Stimulated activated effector memory CD8-positive, alpha-beta T cell treated with anti-CD3 and anti-CD28 coated beads, Interleukin-12 subunit alpha, Interleukin-12 subunit beta, amount 100 ng/mL, for 72 hours (primary cell): ENCODE measurements around the gene CFAP97D2.
"Not testable (repeated sequence)": the region's sequence is repeated elsewhere in the genome, so short reads cannot be mapped to it uniquely, and the experiment has no call there.

Source experiments
- ATAC-seq: fragments of 150-1000 bp; cut with Tn5 transposase; 2 replicates; pipeline ENCODE4 v1.10.0; 2021
- DNase-seq, 2 donors: peaks; one replicate each; pipeline ENCODE4 v3.0.0; 2021 to 2022; ENCODE audit warnings: low spot score in 2 of 2
- H3K27ac Mint-ChIP-seq: one replicate; pipeline ENCODE4 v1.8.0; 2022; ENCODE audit warnings: mild to moderate bottlenecking, mixed read lengths
- H3K36me3 Mint-ChIP-seq: one replicate; pipeline ENCODE4 v1.8.0; 2022; ENCODE audit warnings: mild to moderate bottlenecking, mixed read lengths
- H3K4me1 Mint-ChIP-seq: one replicate; pipeline ENCODE4 v1.8.0; 2022; ENCODE audit warnings: mixed read lengths
- H3K4me3 Mint-ChIP-seq: one replicate; pipeline ENCODE4 v1.8.0; 2022; ENCODE audit warnings: mild to moderate bottlenecking, mixed read lengths
- H3K9me3 Mint-ChIP-seq: one replicate; pipeline ENCODE4 v1.8.0; 2022; ENCODE audit warnings: mixed read lengths

Gene CFAP97D2

DNA sequence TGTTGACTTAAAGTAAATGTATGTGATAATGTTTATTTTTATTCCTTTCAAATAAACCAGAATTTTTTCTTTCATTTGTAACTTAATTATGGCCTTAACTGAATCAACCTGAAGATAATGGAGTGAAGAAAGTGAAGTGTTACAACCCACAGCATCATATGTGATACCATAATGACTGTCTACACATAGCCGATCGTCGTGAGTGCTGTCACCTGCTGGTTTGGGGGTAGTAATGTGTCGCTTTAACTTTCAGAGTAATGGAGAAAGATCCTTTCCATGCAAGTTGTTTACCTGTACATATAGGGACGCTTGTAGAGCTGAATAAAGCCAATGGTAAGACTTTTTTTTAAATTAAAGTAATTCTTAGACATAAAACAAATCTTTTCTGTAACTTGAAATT is 65.6 kb downstream of the CFAP97D2 start:
- Mint-ChIP-seq H3K4me1 (no peaks in the 10 kb centered on the region), H3K4me3 (no peak overlapping the region), H3K9me3 (no peaks in the 10 kb centered on the region), H3K27ac (no peak overlapping the region), H3K36me3 (peaks cover 100% of the 10 kb centered on the region)
- peak; percentile 80 for ATAC-seq
- DNase-seq: no peak

DNA sequence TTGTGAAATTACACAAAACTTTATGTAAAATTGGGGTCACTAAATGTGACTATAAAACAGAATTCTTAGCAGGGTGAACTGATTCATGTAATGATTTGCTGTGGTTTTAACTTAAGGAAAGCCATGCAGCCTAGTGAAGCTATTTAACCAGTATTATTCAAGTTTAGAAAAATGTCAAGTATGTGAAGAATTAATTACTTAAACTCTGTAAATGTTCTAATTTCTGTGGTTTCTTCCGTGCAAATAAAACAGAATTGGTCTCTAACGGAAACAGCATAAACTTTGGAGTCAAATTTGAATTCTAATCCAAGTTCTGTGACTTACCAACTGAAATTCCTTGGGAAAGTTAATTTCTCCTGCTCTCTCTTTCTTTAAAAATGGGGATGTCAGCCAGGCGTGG is 69.0 kb downstream of the CFAP97D2 start:
- ATAC-seq: no peak
- Mint-ChIP-seq H3K9me3 (no peaks in the 10 kb centered on the region), H3K27ac (no peak overlapping the region), H3K4me1 (no peaks in the 10 kb centered on the region), H3K4me3 (no peak overlapping the region), H3K36me3 (peaks cover 100% of the 10 kb centered on the region)
- no peak for DNase-seq

DNA sequence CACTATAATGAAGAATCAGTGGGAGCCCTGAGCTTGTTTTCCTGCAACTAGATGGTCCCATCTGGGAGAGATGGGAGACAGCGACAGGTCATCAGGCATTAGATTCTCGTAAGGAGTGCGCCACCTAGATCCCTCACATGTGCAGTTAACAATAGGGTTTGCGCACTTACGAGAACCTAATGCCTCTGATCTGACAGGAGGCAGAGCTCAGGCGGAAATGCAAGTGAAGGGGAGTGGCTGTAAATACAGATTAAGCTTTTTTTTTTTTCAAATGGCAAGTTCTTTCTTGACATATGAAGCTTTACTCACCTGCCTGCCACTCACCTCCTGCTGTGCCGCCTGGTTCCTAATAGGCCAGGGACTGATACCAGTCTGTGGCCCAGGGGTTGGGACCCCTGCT is 70.0 kb downstream of the CFAP97D2 start:
- Mint-ChIP-seq H3K27ac (no peak overlapping the region), H3K4me1 (no peaks in the 10 kb centered on the region), H3K9me3 (no peaks in the 10 kb centered on the region), H3K4me3 (no peak overlapping the region), H3K36me3 (peaks cover 100% of the 10 kb centered on the region)
- no peak for ATAC-seq
- DNase-seq: no peak

DNA sequence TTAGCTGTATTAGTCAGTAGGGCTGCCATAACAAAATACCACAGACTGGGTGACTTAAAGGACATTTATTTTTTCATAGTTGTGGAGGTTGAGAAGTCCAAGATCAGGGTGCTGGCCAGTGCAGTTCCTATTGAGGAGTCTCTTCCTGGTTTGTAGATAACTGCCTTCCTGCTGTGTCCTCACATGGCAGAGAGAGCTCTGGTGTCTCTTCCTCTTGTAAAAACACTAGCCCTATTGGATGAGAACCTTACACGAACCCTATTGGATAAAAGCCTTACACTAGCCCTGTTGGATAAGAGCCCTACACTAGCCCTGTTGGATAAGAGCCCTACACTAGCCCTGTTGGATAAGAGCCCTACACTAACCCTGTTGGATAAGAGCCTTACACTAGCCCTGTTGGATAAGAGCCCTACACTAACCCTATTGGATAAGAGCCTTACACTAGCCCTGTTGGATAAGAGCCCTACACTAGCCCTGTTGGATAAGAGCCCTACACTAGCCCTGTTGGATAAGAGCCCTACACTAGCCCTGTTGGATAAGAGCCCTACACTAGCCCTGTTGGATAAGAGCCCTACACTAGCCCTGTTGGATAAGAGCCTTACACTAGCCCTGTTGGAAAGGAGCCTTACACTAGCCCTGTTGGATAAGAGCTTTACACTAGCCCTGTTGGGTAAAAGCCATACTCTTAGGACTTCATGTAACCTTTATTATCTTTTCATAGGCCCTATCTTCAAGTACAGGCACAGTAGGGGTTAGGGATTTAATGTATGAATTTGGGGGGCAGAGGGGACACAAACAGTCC is 72.8 kb downstream of the CFAP97D2 start:
- not testable (repeated sequence) for ATAC-seq, H3K4me3 Mint-ChIP-seq, H3K4me1 Mint-ChIP-seq, DNase-seq, H3K9me3 Mint-ChIP-seq, H3K27ac Mint-ChIP-seq
- peaks cover 100% of the 10 kb centered on the region for H3K36me3 Mint-ChIP-seq

DNA sequence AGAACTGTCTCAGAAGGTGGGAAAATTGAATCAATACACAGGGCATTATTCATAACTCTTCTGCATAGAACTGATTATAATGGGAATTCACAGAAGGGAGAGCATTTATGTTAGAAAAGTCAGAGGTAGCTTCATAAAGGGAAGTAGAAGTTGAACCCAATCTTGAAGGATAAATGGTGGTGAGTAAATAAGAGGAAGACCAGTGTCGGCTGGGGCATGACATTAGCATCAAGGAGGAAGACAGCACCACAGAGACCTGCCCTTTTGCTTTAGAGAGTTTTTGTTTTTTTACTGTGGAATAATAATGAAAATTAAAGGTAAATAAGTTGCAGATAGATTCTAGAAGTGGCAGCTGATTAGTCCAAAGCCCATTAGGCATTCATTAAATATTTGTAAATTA is 77.5 kb downstream of the CFAP97D2 start:
- no peak overlapping the region for H3K4me3 Mint-ChIP-seq
- H3K4me1 Mint-ChIP-seq: peaks cover 25% of the 10 kb centered on the region
- DNase-seq (no peak), ATAC-seq (no peak)
- H3K9me3 Mint-ChIP-seq: no peaks in the 10 kb centered on the region
- no peak overlapping the region for H3K27ac Mint-ChIP-seq
- peaks cover 100% of the 10 kb centered on the region for H3K36me3 Mint-ChIP-seq

DNA sequence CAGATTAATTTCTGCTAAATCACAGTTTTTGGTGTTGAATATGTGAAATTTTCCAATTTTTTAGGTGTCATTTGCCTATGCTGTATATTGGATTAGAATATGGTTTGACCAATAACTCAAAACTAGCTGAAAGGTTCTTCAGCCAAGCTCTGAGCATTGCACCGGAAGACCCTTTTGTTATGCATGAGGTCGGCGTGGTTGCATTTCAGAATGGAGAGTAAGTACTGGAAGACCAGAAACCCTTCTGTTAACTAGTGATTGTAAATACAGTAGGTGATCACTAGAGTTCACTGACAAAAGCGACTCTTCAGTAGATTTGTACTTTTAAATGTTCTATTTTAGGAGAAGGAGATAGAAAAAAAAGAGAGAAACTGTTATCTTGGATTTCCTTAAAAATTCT is 78.0 kb downstream of the CFAP97D2 start:
- no peak for ATAC-seq
- H3K36me3 Mint-ChIP-seq: peaks cover 100% of the 10 kb centered on the region
- no peaks in the 10 kb centered on the region for H3K9me3 Mint-ChIP-seq

DNA sequence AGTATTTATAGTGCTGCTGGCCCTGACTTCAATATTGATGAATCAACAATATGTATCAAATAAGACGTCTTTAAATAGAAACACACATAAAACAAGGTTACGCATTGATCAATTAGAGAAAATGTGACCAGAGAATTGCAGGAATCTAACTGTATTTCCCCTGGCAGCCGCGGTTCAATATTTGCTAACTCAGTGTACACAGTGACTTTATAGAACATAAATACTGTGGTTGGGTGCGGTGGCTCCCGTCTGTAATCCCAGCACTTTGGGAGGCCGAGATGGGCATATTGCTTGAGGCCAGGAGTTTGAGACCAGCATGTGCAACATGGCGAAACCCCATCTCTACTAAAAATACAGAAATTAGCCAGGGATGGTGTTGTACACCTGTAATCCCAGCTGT is 79.5 kb downstream of the CFAP97D2 start:
- Mint-ChIP-seq H3K4me1 (peaks cover 43% of the 10 kb centered on the region), H3K9me3 (no peaks in the 10 kb centered on the region), H3K27ac (no peak overlapping the region), H3K4me3 (no peak overlapping the region), H3K36me3 (peaks cover 100% of the 10 kb centered on the region)
- DNase-seq (no peak), ATAC-seq (no peak)

More for the DNA sequence above, 78.0 kb downstream of the CFAP97D2 start:
- DNase-seq: no peak
- Mint-ChIP-seq H3K4me3 (no peak overlapping the region), H3K27ac (no peak overlapping the region), H3K4me1 (peaks cover 28% of the 10 kb centered on the region)

DNA sequence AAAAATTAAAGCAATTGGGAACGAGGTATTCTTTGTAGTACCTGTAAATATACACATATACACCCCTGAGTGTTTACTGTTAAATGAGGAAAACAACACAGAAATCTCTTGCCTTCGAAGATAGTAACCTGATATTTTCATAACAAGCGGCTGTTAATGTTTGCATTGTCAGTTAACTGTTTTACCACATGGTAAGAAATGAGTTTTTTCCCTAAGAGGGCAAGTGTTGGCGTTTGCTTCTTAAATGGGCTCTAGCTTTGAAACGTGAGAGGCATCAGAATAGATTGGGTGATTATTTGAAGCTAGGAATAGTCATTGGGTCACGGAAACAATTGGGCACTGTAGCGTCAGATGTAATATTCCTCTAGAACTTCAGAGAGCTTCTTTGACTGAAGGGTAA is 80.3 kb downstream of the CFAP97D2 start:
- no peak for ATAC-seq
- Mint-ChIP-seq H3K9me3 (no peaks in the 10 kb centered on the region), H3K4me3 (no peak overlapping the region), H3K27ac (no peak overlapping the region), H3K36me3 (peaks cover 100% of the 10 kb centered on the region), H3K4me1 (peaks cover 47% of the 10 kb centered on the region)
- DNase-seq: no peak

DNA sequence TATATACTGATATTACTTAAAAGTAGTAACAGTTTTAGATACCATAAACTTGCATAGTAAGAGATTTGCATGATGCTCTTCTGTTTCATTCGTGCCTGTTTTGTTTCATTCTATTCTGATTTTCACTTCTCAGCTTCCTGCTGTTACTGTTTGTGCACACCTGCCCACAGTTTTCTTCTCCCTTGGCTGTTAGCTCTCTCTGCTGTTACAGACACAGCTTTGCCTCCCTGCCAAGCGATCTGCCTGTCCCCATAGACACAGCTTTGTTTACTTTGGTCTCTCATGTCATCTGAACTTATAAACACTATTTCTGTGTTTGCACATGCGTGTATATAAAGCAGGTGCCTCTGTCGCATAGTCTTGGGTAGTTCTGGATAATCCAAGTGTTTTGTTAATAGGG is 80.9 kb downstream of the CFAP97D2 start:
- Mint-ChIP-seq H3K4me3 (no peak overlapping the region), H3K4me1 (peaks cover 47% of the 10 kb centered on the region), H3K27ac (peak overlapping the region; percentile 26), H3K36me3 (peaks cover 100% of the 10 kb centered on the region), H3K9me3 (no peaks in the 10 kb centered on the region)
- no peak for DNase-seq
- ATAC-seq: no peak

DNA sequence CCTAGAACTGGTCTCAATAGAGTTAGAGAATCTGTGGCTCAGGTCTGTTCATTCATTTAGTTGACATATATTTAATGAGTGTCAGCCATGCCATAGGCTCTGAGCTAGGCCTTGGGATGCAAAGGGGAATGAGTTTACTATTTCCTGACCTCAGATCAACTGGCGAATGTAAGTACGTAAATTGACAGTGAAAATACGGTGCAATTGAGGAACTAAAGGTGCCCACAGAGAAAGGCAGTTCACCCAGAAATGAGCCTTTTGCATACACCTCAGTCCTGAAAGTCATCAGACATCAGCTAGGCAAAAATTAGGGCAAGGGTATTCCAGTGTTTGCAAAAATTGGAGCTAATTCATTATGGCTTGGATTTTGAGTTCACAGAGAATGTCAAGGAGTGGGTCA is 81.8 kb downstream of the CFAP97D2 start:
- Mint-ChIP-seq H3K9me3 (no peaks in the 10 kb centered on the region), H3K4me1 (peaks cover 49% of the 10 kb centered on the region), H3K4me3 (no peak overlapping the region), H3K27ac (peak overlapping the region; percentile 26), H3K36me3 (peaks cover 100% of the 10 kb centered on the region)
- ATAC-seq (no peak), DNase-seq (no peak)

DNA sequence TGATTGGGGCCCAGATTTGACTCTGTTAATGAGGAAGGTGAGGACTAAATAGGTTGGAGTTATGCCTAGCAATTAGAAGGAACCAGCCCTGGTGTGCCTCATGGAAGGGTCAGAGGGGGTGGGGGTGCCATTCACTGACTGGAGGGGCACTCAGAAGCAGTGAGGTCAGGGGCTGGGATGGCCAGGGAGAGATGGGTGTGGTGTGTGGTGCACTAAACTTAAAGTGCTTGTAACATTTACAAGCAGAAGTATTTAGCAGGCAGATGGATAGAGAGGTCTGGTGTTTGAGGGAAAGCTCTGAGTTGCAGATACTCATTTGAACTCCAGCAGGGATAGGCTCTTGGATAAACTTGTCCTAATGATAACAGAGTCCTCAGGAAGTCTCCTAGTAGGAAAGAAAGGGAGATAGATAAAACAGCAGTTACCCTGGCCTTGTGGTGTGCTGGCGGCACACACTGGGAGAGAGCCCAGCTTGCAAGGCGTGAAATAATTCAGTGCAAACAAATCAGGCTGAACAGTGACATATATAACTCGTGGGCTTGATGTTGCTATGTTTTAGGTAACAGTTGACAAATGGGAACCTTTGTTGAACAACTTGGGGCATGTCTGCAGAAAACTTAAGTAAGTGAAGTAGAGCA is 82.4 kb downstream of the CFAP97D2 start:
- Mint-ChIP-seq H3K4me3 (no peak overlapping the region), H3K27ac (peak overlapping the region; percentile 26), H3K4me1 (peaks cover 52% of the 10 kb centered on the region), H3K9me3 (no peaks in the 10 kb centered on the region), H3K36me3 (peaks cover 100% of the 10 kb centered on the region)
- no peak for DNase-seq
- ATAC-seq: no peak

DNA sequence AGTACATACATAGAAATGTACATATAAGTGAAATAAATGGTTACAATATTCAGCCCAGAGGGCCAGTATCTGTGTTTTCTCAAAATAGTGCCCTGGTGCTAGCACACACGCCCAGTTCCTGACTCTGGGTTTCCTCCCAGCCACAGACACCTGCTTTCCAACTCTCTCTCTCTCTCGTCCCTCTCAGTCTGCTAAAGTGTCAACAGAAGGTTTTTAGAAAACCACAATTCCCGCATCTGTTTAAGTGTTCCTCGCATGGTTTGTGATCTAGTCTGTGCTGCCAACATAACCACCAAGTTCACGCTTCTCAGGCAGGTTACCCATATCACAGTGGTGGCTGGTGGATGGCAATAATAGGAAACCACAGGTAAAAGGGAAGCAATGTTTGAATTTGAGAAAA is 84.5 kb downstream of the CFAP97D2 start:
- Mint-ChIP-seq H3K36me3 (peaks cover 91% of the 10 kb centered on the region), H3K9me3 (no peaks in the 10 kb centered on the region), H3K4me1 (peaks cover 59% of the 10 kb centered on the region), H3K4me3 (no peak overlapping the region), H3K27ac (peak overlapping the region; percentile 15)
- ATAC-seq: peak; percentile 48
- no peak for DNase-seq

DNA sequence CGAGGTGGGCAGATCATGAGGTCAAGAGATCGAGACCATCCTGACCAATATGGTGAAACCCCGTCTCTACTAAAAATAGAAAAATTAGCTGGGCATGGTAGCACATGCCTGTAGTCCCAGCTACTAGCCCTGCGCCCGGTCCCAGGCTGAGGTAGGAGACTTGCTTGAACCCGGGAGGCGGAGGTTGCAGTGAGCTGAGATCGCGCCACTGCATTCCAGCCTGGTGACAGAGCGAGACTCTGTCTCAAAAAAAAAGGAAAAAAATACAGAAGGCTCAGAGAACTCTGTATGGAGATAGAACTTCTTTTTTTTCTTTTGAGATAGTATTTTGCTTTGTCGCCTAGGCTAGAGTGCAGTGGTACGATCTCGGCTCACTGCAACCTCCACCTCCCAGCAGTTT is 85.3 kb downstream of the CFAP97D2 start:
- DNase-seq: not testable (repeated sequence)

DNA sequence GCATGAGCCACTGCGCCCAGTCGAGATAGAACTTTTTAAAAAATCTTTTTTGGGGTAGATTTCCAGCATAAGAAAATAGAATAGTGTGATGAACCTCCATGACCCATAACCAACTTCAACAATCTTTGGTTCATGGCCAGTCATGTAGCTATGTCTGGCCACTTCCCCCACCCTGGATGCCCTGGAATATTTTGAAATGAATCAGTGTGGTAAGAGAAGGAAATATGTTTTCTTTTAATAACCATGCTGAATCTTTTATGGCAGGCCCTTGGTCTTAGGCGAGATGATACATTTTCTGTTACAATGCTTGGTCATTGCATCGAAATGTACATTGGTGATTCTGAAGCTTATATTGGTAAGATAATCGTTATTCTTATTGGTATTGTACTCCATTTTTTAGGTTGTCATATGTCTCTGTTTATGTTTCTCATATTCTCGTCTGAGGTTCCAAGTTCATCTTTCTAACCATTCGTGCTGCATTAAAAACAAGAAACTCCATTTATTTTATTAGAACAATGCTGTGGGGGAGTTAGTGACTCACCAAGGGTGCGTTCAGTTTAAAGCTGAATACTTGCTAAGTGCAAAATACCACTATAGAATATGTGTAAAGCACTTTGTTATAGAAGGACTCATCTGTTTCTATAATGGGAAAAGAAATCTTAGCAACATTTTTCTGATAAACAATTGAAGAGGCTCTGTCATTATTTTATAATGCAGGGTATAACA is 86.0 kb downstream of the CFAP97D2 start:
- no peak for ATAC-seq
- Mint-ChIP-seq H3K27ac (peak overlapping the region; percentile 40), H3K4me1 (peaks cover 66% of the 10 kb centered on the region), H3K9me3 (no peaks in the 10 kb centered on the region), H3K4me3 (no peak overlapping the region), H3K36me3 (peaks cover 87% of the 10 kb centered on the region)
- DNase-seq: no peak

More for the DNA sequence above, 85.3 kb downstream of the CFAP97D2 start:
- not testable (repeated sequence) for H3K27ac Mint-ChIP-seq, ATAC-seq, H3K4me3 Mint-ChIP-seq, H3K9me3 Mint-ChIP-seq
- Mint-ChIP-seq H3K36me3 (peaks cover 87% of the 10 kb centered on the region), H3K4me1 (peaks cover 66% of the 10 kb centered on the region)

DNA sequence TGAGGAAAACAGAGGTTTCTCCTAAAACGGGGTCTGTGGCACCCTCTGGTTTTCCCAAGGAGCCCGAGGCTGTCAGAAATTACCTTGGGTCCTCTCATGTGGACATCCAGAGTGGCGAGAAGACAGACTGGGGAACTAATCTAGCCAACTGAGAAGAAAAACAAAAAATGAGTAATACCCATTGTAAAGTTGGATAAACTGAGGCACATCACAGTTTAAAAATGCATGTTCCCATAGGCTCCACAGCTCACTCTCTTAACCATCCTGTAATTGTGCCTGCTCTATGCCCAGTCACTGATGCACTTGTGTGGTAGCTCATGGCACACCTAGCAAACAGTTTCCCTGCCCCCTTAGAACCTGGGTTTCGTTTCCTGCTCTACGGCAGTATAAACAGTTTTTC is 87.2 kb downstream of the CFAP97D2 start:
- Mint-ChIP-seq H3K4me3 (no peak overlapping the region), H3K4me1 (peaks cover 61% of the 10 kb centered on the region), H3K36me3 (peaks cover 87% of the 10 kb centered on the region), H3K27ac (peak overlapping the region; percentile 40), H3K9me3 (no peaks in the 10 kb centered on the region)
- DNase-seq (no peak), ATAC-seq (no peak)
